Activated B cell treated with CpG ODN at 0.5 μM for 24 hours (primary cell): ENCODE results near the gene ENOPH1. TPM values are rescaled to one million over a fixed set of nuclear protein-coding genes. Genes with fewer than 3 reads are reported as not detected.
"Not testable (repeated sequence)": the region's sequence is repeated elsewhere in the genome, so short reads cannot be mapped to it uniquely, and the experiment has no call there.

Experiments
- ATAC-seq: fragments of 200-7000 bp; cut with Tn5 transposase; one replicate; pipeline ENCODE4 v1.10.0; 2021; ENCODE audit warnings: low read depth, mild to moderate bottlenecking, moderate library complexity
- CTCF ChIA-PET: fragments of 350-600 bp; sonication (Branson Sonifier 250); formaldehyde crosslinking; loops from one replicate; lab custom pipeline; 2021; ENCODE audit warnings: antibody characterized with exemption; lab: Charles Lee
- POLR2A ChIA-PET: fragments of 350-600 bp; sonication (Branson Sonifier 250); formaldehyde crosslinking; loops from one replicate; lab custom pipeline; 2021; ENCODE audit warnings: antibody characterized with exemption; lab: Charles Lee
- DNase-seq: peaks from one replicate; pipeline ENCODE4 v3.0.0; 2022
- H3K27ac Mint-ChIP-seq: one replicate; pipeline ENCODE4 v1.8.0; 2020; ENCODE audit warnings: mixed read lengths
- H3K27me3 Mint-ChIP-seq: one replicate; pipeline ENCODE4 v1.8.0; 2021; ENCODE audit warnings: mixed read lengths
- H3K36me3 Mint-ChIP-seq: one replicate; pipeline ENCODE4 v1.8.0; 2021; ENCODE audit warnings: low read depth, mixed read lengths
- H3K4me1 Mint-ChIP-seq: one replicate; pipeline ENCODE4 v1.8.0; 2021; ENCODE audit warnings: mixed read lengths
- H3K4me3 Mint-ChIP-seq: one replicate; pipeline ENCODE4 v1.8.0; 2020; ENCODE audit warnings: mild to moderate bottlenecking, mixed read lengths
- H3K9me3 Mint-ChIP-seq: one replicate; pipeline ENCODE4 v1.8.0; 2020; ENCODE audit warnings: mixed read lengths
- CTCF ChIP-seq: fragments of 200-600 bp; IDR thresholded peaks from one replicate; pipeline ENCODE4 v1.8.0; 2022; ENCODE audit warnings: antibody characterized with exemption, mild to moderate bottlenecking
- intact Hi-C: fragments of 100-400 bp; cut with micrococcal nuclease; formaldehyde crosslinking; loops from one replicate; pipeline ENCODE4 v1.15.1; 2024
- total RNA-seq: library from RNA; stranded (reverse); gene quantifications from 2 replicates; pipeline ENCODE4 v1.2.3, GENCODE V29; 2022

The ENOPH1 gene
- total RNA-seq, 1 donor from 2014 or later, result 26.0 TPM

GRCh38 chr4:82382751-82383150 lies 47.6 kb upstream of the ENOPH1 start:
- peaks cover 15% of the 10 kb centered on the region for H3K4me1 Mint-ChIP-seq
- POLR2A ChIA-PET, result interaction anchor here (0.8 to 6.7 kb wide), 3 partner anchors 8 to 47 kb away, joined by 4 to 43 read pairs (median 4); partner anchors contain the start of genes ENOPH1, HNRNPD and HNRNPDL
- CTCF ChIA-PET, result no interaction called here

GRCh38 chr4:82386312-82386711 lies 44.1 kb upstream of the ENOPH1 start:
- CTCF ChIA-PET, intact Hi-C loops, H3K9me3 Mint-ChIP-seq, H3K4me3 Mint-ChIP-seq, ATAC-seq, POLR2A ChIA-PET, DNase-seq, H3K36me3 Mint-ChIP-seq, H3K27me3 Mint-ChIP-seq, H3K27ac Mint-ChIP-seq: not testable (repeated sequence)
- peaks cover 14% of the 10 kb centered on the region for H3K4me1 Mint-ChIP-seq

More at GRCh38 chr4:82382751-82383150, 47.6 kb upstream of the ENOPH1 start:
- ATAC-seq (peak; percentile 47), DNase-seq (no peak)
- TF ChIP-seq CTCF, result no peak
- intact Hi-C loops, result no loop called here
- Mint-ChIP-seq H3K9me3 (peaks cover 5% of the 10 kb centered on the region), H3K27ac (peak overlapping the region; percentile 32), H3K4me3 (no peak overlapping the region), H3K36me3 (peaks cover under 1% of the 10 kb centered on the region), H3K27me3 (no peaks in the 10 kb centered on the region)

GRCh38 chr4:82388405-82388804 lies 42.0 kb upstream of the ENOPH1 start:
- intact Hi-C loops, result no loop called here
- Mint-ChIP-seq H3K27ac (no peak overlapping the region), H3K27me3 (no peaks in the 10 kb centered on the region), H3K9me3 (peaks cover 5% of the 10 kb centered on the region), H3K4me1 (peaks cover 3% of the 10 kb centered on the region), H3K4me3 (no peak overlapping the region), H3K36me3 (no peaks in the 10 kb centered on the region)
- POLR2A ChIA-PET, result no interaction called here
- CTCF ChIA-PET, result interaction anchor here (1.1 kb wide), 1 partner anchor 27 kb away, joined by 3 read pairs; no protein-coding TSS in a partner anchor
- TF ChIP-seq CTCF, result no peak
- ATAC-seq (no peak), DNase-seq (no peak)

GRCh38 chr4:82390061-82390460 lies 40.3 kb upstream of the ENOPH1 start:
- H3K4me1 Mint-ChIP-seq, H3K27me3 Mint-ChIP-seq, intact Hi-C loops, H3K27ac Mint-ChIP-seq, H3K36me3 Mint-ChIP-seq, H3K9me3 Mint-ChIP-seq, DNase-seq, H3K4me3 Mint-ChIP-seq, ATAC-seq: not testable (repeated sequence)
- CTCF ChIA-PET, result interaction anchor here (1.2 kb wide), 1 partner anchor 29 kb away, joined by 3 read pairs; no protein-coding TSS in a partner anchor
- POLR2A ChIA-PET, result interaction anchor here (1.1 kb wide), 1 partner anchor 16 kb away, joined by 3 read pairs; no protein-coding TSS in a partner anchor

- no peak overlapping the region for H3K27ac Mint-ChIP-seq
- intact Hi-C loops, result loop anchor here (2.0 kb wide), 1 partner anchor 20 kb away; no protein-coding TSS in a partner anchor
- H3K9me3 Mint-ChIP-seq, result no peaks in the 10 kb centered on the region
- ATAC-seq (no peak), DNase-seq (no peak)
- ChIA-PET CTCF (no interaction called here), POLR2A (no interaction called here)
- no peaks in the 10 kb centered on the region for H3K36me3 Mint-ChIP-seq
- H3K27me3 Mint-ChIP-seq, result no peaks in the 10 kb centered on the region
- no peak overlapping the region for H3K4me3 Mint-ChIP-seq
- no peak for TF ChIP-seq CTCF
- peaks cover 5% of the 10 kb centered on the region for H3K4me1 Mint-ChIP-seq
These were observed 35.5 kb upstream of the ENOPH1 start for GRCh38 chr4:82394896-82395295.

GRCh38 chr4:82397527-82397926 lies 32.9 kb upstream of the ENOPH1 start:
- ATAC-seq (no peak), DNase-seq (no peak)
- H3K4me3 Mint-ChIP-seq, result no peak overlapping the region
- no peak for TF ChIP-seq CTCF
- H3K27ac Mint-ChIP-seq, result no peak overlapping the region
- H3K9me3 Mint-ChIP-seq, result no peaks in the 10 kb centered on the region
- H3K27me3 Mint-ChIP-seq, result no peaks in the 10 kb centered on the region
- ChIA-PET POLR2A (interaction anchor here (0.7 kb wide), 1 partner anchor 31 kb away, joined by 3 read pairs; no protein-coding TSS in a partner anchor), CTCF (no interaction called here)
- H3K36me3 Mint-ChIP-seq, result no peaks in the 10 kb centered on the region
- intact Hi-C loops, result no loop called here
- H3K4me1 Mint-ChIP-seq, result peaks cover 5% of the 10 kb centered on the region
